Stimulated activated CD4-positive, alpha-beta T cell treated with anti-CD3 and anti-CD28 coated beads, Interleukin-1b, Interleukin-23, amount 100 ng/mL, for 1 hour (primary cell): ENCODE results near the gene ZBTB32.

Experiments
- DNase-seq, 2 donors: peaks; one replicate each; pipeline ENCODE4 v3.0.0-alpha.2; 2020; ENCODE audit warnings: low read depth in 2 of 2

Gene ZBTB32

GRCh38 chr19:35751839-35752745 lies 47.7 kb downstream of the ZBTB32 start:
- no peak for DNase-seq

DNA sequence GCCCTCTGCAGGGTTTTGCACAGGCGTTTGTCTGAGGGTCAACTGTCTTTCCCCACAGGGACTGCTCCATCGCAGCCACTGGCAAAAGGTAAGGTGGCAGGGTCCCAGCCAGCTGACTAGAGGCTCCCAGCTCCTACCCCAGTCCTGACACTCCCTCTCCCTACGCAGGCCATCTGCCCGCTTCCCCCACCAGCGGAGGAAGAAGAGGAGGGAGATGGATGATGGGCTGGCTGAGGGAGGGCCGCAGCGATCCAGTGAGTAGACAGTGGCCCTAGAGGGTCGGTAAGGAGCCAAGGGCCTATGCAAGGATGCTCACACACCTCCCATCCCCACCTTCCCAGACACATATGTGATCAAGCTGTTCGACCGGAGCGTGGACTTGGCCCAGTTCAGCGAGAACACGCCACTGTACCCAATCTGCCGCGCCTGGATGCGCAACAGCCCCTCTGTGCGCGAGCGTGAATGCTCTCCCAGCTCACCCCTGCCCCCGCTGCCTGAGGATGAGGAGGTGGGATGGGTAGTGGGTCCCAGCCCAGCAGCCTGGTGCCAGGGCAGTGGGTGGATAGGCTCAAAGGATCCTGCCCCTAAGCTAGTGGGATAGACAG lies 48.5 kb downstream of the ZBTB32 start:
- DNase-seq = no peak

- no peak for DNase-seq
These were observed 49.4 kb downstream of the ZBTB32 start for GRCh38 chr19:35753634-35754369.

DNA sequence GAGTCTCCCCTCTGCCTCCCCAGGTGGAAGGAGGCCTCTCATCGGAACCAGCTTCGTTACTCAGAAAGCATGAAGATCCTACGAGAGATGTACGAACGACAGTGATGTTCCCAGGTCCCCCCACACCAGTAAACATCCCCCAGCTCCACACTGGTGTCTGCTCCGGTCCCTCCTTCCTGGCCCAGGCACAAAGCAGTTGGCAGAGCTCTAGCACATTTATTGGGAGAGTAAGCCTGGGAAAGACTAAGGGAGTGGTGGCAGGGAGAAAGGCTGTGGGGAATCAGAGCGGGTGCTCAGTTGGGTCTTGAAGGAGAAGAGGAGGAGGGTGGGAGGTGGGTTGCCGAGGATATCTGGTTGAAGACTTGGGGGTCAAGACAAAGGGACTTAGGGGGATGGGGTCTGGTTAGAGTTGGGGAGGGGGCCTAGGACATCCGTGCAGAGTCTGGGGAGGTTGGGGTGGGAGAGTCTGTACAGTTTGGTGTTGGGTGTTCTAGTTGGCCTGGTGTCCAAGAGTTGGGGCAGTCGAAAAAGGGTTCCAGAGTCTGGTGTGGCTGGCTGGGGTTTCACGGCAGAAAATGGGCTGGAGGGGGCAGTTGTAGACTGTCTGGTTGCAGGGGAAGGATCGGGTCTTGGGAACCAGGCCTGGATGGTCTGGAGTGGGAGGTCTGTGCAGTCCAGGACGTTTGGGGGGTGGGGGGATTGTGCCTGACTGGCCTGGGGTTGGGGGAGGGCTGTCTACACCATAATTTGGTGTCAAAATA lies 50.2 kb downstream of the ZBTB32 start:
- DNase-seq = no peak

- DNase-seq = no peak
These were observed 50.8 kb downstream of the ZBTB32 start for GRCh38 chr19:35755131-35755549.

DNA sequence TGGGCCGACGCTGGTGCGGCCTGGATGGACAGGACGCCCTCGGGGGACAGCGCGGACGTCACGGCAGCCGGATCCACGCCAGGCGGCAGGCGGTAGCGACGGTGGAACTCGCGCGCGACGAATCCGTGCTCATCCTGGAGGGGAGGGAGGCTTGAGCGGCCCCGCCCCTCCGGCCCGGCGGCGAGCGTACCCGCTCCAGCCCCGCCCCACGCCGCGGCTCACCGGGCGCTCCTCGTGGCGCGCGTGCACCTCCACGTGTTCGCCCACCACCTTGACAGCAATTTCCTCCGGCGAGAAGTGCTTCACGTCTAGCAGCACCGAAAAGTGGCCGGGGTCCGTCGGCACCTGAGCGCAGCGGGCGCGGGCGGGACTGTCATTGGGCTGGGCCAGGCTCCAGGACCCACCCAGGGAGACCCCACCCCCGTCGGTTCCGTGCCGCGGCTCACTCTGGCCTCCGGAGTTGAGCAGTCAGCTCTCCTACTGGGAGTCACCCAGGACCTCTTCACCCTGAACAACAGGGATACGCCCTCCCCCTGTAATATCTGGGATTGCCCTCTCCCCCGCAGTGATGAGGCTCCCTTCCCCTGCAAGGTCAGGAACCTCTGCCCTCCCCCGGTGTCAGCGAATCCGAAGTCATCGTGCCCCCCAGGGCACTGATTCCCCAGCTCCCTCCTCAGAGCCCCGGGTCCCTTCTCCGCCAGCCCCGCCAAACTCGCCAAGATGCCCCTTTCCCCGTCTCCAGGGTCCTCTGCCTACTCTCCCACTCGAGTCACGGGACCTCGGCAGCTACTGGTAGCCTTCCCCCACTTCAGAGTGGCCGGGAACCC lies 51.4 kb downstream of the ZBTB32 start:
- peak in 1 of 2 donors; percentile 32 for DNase-seq

- DNase-seq = no peak
These were observed 52.2 kb downstream of the ZBTB32 start, which contains the start of gene HSPB6 for GRCh38 chr19:35756377-35757230. HSPB6 (minus strand) TSS chr19:35757029; CDS start chr19:35757008, 21 bp downstream.

GRCh38 chr19:35757231-35757748 lies 52.9 kb downstream of the ZBTB32 start:
- no peak for DNase-seq

GRCh38 chr19:35757749-35758608 lies 53.6 kb downstream of the ZBTB32 start, which contains the start of gene PROSER3:
PROSER3 (plus strand) TSS chr19:35758176; CDS start chr19:35758216, 40 bp downstream.
- DNase-seq = peak; percentile 93 to 95

DNA sequence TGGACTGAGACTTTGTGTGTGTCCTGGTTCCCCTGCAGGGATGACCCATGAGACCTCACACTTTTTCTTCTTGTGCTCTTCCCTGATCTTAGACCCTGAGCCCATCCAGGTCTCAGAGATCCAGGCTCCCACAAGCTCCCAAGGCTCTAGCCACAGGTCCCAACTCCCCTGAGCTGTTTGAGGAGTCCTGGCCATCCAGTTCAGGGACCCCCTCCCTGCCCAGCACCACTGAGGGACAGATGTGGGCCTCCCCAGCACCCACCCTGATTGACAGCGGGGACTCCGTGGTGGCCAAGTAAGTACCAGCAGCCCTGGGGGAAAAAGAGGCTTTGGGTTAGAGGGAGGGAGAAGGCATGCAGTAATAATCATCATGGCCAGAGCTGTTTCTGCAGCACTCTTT lies 55.3 kb downstream of the ZBTB32 start:
- DNase-seq = no peak

- no peak for DNase-seq
These were observed 56.5 kb downstream of the ZBTB32 start for GRCh38 chr19:35760711-35761349.

- no peak for DNase-seq
These were observed 60.3 kb downstream of the ZBTB32 start for GRCh38 chr19:35764432-35765315.
